Measurements from ENCODE around the gene S100A5.

- TF ChIP-seq POLR2A (IDR thresholded peaks at IDR 0.05) (no peak), CTCF (IDR thresholded peaks at IDR 0.05) (no peak)
Measured at GRCh38 chr1:153525088-153525728, 15.5 kb downstream of the S100A5 start.
